GM06990 (cell line): ENCODE results near the gene KIF1B.

Source experiments
- DNase-seq: peaks from one replicate; pipeline ENCODE4 v3.0.0-alpha.2; 2011; ENCODE audit not compliant: insufficient read length; ENCODE audit errors: extremely low read depth
- H3K27me3 ChIP-seq: replicated peaks from 2 replicates; pipeline ENCODE4 v1.6.0; 2011; ENCODE audit warnings: low read length; ENCODE audit not compliant: control insufficient read depth, insufficient read depth
- H3K36me3 ChIP-seq: 2 replicates; pipeline ENCODE4 v1.5.1; 2011; ENCODE audit warnings: low read length; ENCODE audit not compliant: control insufficient read depth, insufficient read depth
- H3K4me3 ChIP-seq: replicated peaks from 2 replicates; pipeline ENCODE4 v1.5.1; 2011; ENCODE audit warnings: low read depth, mild to moderate bottlenecking, control low read depth, low read length
- CTCF ChIP-seq: IDR thresholded peaks from 2 replicates; pipeline ENCODE4 v1.5.1; 2011; ENCODE audit warnings: low read length, control low read depth, mild to moderate bottlenecking, inconsistent platforms; ENCODE audit not compliant: insufficient read depth, poor library complexity, severe bottlenecking

Gene KIF1B

GRCh38 chr1:10232163-10232562, 21.8 kb downstream of the KIF1B start:
- Histone ChIP-seq H3K4me3 (no peak overlapping the region), H3K36me3 (no peaks in the 10 kb centered on the region), H3K27me3 (no peaks in the 10 kb centered on the region)
- no peak for DNase-seq
- no peak for TF ChIP-seq CTCF

GRCh38 chr1:10236405-10237156, 26.2 kb downstream of the KIF1B start:
- H3K4me3 ChIP-seq, result no peak overlapping the region
- no peak for TF ChIP-seq CTCF
- H3K36me3 ChIP-seq, result no peaks in the 10 kb centered on the region
- no peak for DNase-seq
- no peaks in the 10 kb centered on the region for H3K27me3 ChIP-seq

GRCh38 chr1:10237157-10237539, 26.8 kb downstream of the KIF1B start:
- TF ChIP-seq CTCF, result no peak
- DNase-seq, result no peak
- H3K4me3 ChIP-seq, result no peak overlapping the region
- H3K36me3 ChIP-seq, result no peaks in the 10 kb centered on the region
- no peaks in the 10 kb centered on the region for H3K27me3 ChIP-seq

- TF ChIP-seq CTCF, result no peak
- no peaks in the 10 kb centered on the region for H3K36me3 ChIP-seq
- H3K27me3 ChIP-seq, result no peaks in the 10 kb centered on the region
- DNase-seq, result no peak
- H3K4me3 ChIP-seq, result no peak overlapping the region
Measured at GRCh38 chr1:10242135-10242534, 31.8 kb downstream of the KIF1B start.

- no peak for TF ChIP-seq CTCF
- DNase-seq, result no peak
- no peaks in the 10 kb centered on the region for H3K36me3 ChIP-seq
- H3K27me3 ChIP-seq, result no peaks in the 10 kb centered on the region
- no peak overlapping the region for H3K4me3 ChIP-seq
Measured at GRCh38 chr1:10242811-10243210, 32.4 kb downstream of the KIF1B start.

- no peak for TF ChIP-seq CTCF
- DNase-seq, result no peak
- H3K36me3 ChIP-seq, result no peaks in the 10 kb centered on the region
- H3K27me3 ChIP-seq, result no peaks in the 10 kb centered on the region
- no peak overlapping the region for H3K4me3 ChIP-seq
Measured at GRCh38 chr1:10245674-10246073, 35.3 kb downstream of the KIF1B start.
